NCI-H2081 treated with DMSO at 0.1 percent for 48 hours (cell line): ENCODE measurements around the gene SPP1.
"Not testable (repeated sequence)": the region's sequence is repeated elsewhere in the genome, so short reads cannot be mapped to it uniquely, and the experiment has no call there.

Experiments
- DNase-seq: peaks from one replicate; lab custom pipeline; 2025; lab: John Stamatoyannopoulos, UW

Gene SPP1

GRCh38 chr4:87986508-87986907 is 11.0 kb downstream of the SPP1 start:
- no peak for DNase-seq

DNA sequence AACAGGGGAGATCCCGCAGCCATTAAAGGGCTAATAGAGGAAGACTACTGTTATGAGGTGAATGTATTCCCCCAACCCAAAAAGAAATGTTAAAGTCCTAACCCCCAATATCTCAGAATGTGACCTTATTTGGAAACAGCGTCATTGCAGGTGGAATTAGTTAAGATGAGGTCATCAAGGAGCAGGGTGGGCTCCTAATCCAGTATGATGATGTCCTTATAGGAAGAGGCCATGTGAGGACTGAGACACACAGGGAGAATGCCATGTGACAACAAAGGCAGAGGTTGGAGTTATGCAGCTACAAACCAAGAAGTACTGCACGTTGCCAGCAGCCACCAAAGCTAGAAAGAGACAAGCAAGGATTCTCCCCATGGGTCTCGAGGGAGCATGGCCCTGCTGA is 14.3 kb downstream of the SPP1 start:
- no peak for DNase-seq

- DNase-seq, result no peak
Observed at GRCh38 chr4:87995435-87995834, 19.9 kb downstream of the SPP1 start.

GRCh38 chr4:87999191-87999691 is 23.7 kb downstream of the SPP1 start:
- DNase-seq, result not testable (repeated sequence)

GRCh38 chr4:88001871-88002270 is 26.4 kb downstream of the SPP1 start:
- DNase-seq, result no peak

- no peak for DNase-seq
Observed at GRCh38 chr4:88002786-88003185, 27.3 kb downstream of the SPP1 start.

- no peak for DNase-seq
Observed at GRCh38 chr4:88003261-88003660, 27.7 kb downstream of the SPP1 start.

- no peak for DNase-seq
Observed at GRCh38 chr4:88005076-88005475, 29.6 kb downstream of the SPP1 start.

- no peak for DNase-seq
Observed at GRCh38 chr4:88005946-88006345, 30.4 kb downstream of the SPP1 start.

- no peak for DNase-seq
Observed at GRCh38 chr4:88006956-88007303, 31.4 kb downstream of the SPP1 start.

- DNase-seq, result no peak
Observed at GRCh38 chr4:88007304-88008121, 32.0 kb downstream of the SPP1 start, which contains the start of gene PKD2. Gene PKD2, plus strand, starts transcription at chr4:88007635. Its CDS starts 99 bp downstream, at chr4:88007734.

GRCh38 chr4:88008122-88008742 is 32.7 kb downstream of the SPP1 start:
- DNase-seq, result no peak

DNA sequence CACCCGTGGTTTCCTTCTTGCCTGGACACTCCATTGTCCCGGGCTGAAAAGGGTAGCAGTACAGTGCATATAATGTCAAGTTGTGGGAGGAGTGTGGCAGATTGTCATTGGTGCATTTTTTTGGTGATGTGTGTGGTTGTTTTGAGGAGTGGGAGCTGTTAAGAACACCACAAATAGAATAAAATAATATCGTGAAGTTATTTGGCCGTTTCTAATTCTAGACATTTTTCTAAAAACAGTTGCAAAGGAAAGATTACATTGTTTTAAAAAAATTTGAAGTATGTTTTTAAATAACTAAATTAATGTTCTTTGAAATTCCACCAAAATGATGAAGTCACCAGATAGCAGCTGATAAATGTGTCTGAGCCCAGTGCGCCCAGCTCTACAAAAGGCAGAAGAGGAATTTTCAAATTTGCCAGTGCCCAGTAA is 33.2 kb downstream of the SPP1 start:
- DNase-seq, result no peak

DNA sequence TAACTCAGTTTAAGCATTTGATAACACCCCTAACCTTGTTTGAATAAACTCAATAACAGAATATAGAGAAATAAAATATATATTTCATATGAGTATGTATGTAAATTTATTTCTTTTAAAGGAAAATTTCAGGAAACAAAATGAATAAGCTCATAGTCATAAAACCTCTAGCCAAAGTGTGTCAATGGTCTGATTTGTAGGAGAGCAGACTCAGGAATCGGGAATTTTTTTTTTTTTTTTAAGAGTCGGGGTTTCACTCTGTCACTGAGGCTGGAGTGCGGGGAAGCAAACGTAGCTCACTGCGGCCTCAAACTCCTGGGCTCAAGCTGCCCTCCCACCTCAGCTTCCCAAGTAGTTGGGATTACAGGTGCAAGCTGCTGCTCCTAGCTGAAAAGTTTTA is 34.4 kb downstream of the SPP1 start:
- no peak for DNase-seq

DNA sequence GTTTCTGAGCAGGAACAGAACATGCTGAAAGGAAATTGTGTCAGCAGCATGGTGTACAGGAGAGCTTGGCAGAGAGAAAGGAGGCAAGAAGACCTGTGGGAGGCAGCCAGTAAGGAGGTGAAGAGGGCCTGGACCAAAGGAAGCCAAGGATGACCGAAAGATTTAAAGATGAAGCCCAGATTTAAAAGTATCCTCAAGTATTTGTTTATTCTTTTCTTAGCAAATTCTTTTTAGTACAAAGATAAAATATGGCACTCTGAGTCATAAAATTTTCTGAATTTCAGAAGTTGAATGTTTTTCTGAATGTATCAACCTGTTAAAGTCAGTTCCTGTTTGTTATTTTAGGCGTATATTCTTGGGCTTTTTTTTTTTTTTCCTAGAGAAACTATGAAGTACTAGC is 35.5 kb downstream of the SPP1 start:
- DNase-seq, result no peak

DNA sequence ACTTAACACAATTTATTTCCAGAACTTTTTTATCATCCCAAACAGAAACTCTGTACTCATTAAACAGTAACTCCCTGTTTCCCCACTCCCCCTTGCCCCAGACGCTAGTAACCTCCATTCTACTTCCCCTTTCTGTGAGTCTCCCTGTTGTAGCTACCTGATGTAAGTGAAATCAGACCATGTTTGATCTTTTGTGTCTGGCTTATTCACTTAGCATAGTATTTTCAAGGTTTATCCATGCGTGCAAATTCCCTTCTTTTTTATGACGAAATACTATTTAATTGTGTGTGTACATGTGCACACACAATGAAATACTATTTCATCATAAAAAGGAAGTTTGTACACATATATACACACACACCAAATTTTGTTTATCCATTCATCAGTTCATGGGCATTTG is 37.1 kb downstream of the SPP1 start:
- no peak for DNase-seq

DNA sequence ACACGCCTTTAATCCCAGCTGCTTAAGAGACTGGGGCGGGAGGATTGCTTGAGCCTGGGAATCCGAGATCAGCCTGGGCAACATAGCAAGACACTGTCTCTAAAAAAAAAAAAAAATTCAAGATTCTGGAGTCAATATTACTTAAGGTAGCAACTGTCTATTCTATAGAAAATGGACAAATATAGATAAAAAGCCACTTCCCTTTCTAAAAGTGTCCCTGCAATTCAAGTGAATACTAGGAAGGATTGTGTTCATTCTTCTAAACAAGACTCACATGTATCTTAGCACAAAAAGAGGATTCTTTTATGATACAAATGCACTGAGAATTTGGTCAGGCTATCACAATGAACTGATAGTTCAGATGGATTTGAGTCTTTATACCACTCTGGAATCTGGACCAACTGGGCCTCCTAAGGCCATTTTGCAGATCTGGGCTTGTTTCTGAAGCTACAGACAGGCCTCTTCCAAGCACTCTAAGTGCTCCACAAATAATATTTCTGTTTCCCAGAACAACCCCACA is 38.9 kb downstream of the SPP1 start:
- no peak for DNase-seq

DNA sequence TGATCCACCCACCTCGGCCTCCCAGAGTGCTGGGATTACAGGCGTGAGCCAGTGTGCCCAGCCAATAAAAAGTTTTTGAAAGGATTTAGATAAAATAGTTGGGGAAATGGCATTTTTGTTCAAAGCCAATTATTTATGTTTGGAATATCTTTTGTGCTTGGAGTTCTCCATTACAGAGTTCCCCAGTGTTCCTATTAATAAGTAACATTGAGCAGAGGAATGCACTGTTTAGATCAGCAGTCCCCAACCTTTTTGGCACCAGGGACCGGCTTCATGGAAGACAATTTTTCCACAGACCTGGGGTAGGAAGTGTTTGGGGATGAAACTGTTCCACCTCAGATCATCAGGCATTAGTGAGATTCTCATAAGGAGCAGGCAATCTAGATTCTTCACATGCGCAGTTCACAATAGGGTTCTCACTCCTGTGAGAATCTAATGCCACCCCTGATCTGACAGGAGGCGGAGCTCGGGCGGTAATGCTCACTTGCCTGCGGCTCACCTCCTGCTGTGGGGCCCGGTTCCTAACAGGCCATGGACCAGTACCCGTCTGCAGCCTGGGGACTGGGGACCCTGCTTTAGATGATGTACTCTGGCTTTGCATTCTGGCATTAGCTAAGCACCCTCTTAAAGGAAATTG is 40.3 kb downstream of the SPP1 start:
- DNase-seq, result no peak

DNA sequence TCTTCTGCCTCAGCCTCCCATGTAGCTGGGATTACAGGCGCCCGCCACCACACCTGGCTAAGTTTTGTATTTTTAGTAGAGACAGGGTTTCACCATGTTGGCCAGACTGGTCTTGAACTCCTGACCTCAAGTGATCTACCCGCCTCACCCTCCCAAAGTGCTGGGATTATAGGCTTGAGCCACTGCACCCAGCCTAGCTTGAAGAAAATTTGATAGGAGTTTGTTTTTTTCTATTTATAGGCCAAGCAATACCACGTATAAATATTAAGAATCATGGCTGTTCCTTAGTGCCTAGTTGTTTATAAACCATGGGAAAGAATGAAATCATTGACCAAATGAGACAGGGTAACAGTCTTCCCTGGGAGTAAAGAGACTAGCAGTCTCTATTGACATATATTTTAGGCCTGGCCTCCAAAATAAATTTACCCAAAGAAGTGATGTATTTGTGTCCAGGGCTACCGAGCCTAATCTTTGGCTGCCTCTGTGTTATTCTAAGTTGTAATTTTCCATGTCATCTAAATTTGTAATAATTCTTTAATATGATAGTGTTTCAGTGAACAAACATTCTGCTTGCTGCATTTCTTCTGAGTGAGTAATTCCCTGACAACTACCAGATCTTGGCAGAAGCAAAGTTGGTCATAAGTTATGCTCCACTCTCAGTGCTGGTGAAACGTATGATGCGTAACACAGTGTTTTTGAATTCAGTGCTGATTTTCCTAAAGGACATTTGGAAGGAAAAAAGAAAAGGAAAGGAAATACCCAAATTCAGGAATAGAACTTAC is 42.2 kb downstream of the SPP1 start:
- no peak for DNase-seq

GRCh38 chr4:88018466-88018865 is 43.0 kb downstream of the SPP1 start:
- DNase-seq, result no peak

- DNase-seq, result no peak
Observed at GRCh38 chr4:88021824-88022223, 46.3 kb downstream of the SPP1 start.

DNA sequence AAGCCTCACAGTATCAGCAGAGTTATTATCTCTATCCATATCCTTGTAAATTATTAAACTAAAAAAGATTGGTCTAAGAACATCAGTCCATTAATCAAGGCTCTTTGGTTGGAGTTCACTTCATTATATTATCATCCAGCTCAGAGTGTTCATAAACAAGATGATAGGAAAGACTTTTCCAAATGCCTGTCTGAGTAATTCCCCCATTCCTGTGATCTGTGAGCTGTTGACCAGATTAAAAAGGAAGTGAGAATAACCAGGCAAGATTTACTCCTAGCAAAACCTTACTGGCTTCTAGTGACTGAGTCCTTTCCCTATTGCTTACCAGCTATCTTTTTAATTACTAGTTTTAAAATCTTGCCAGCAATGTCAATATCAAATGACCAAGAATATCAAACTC is 46.8 kb downstream of the SPP1 start:
- DNase-seq, result no peak
